ENCODE measurements around the gene AKAP13. TPM values are rescaled to one million over a fixed set of nuclear protein-coding genes. Genes with fewer than 3 reads are reported as not detected.

Gene AKAP13
- polyA plus RNA-seq, 2 of the 4 experiments (the other 2 are of a cell fraction) = 20.4 to 28.8 TPM

DNA sequence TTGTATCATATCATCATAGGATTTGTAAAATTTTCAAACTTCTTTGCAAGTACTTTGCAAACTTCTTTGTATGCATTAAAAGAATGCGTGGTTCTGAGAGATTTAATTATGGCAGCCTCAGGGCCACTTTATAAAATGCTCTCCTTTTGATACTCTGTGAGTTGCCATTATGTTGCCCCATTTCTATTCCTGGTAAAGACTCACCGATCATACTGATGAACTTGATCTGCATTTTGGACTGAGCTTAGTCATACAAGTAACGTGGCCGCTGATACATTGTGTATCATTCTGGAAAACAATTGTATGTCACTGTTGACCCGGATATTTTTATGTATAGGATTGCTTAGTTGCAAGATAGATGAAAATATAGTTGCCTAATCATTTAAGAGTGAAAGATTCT, 38.8 kb downstream of the AKAP13 start:
- no peaks in the 10 kb centered on the region for H3K9me3 ChIP-seq
- H3K4me2 ChIP-seq = no peak overlapping the region
- WGBS (ENCODE audit: missing lambda C conversion rate) = 70% methylated on average over 5 of the region's 5 CpGs
- CTCF ChIA-PET = interaction anchor here (0.9 to 3.2 kb wide), 3 partner anchors 15 to 123 kb away, joined by 3 to 8 read pairs (median 7); no protein-coding TSS in a partner anchor
- peaks cover 74% of the 10 kb centered on the region for H3K4me1 ChIP-seq
- no peak for DNase-seq (ENCODE audit: low read depth in 1 of 2, low spot score in 1 of 2)
- no peak for ATAC-seq
- POLR2A ChIA-PET = no interaction called here
- H3K4me3 ChIP-seq = no peak overlapping the region
- no peak for FAIRE-seq
- no peak overlapping the region for H3K27ac ChIP-seq
- TF ChIP-seq ELK1 (IDR thresholded peaks at IDR 0.05; ENCODE audit: low read depth, low read length) = no peak
- no peak for TF ChIP-seq FOSB (CRISPR knock-in tag; IDR thresholded peaks at IDR 0.05)

DNA sequence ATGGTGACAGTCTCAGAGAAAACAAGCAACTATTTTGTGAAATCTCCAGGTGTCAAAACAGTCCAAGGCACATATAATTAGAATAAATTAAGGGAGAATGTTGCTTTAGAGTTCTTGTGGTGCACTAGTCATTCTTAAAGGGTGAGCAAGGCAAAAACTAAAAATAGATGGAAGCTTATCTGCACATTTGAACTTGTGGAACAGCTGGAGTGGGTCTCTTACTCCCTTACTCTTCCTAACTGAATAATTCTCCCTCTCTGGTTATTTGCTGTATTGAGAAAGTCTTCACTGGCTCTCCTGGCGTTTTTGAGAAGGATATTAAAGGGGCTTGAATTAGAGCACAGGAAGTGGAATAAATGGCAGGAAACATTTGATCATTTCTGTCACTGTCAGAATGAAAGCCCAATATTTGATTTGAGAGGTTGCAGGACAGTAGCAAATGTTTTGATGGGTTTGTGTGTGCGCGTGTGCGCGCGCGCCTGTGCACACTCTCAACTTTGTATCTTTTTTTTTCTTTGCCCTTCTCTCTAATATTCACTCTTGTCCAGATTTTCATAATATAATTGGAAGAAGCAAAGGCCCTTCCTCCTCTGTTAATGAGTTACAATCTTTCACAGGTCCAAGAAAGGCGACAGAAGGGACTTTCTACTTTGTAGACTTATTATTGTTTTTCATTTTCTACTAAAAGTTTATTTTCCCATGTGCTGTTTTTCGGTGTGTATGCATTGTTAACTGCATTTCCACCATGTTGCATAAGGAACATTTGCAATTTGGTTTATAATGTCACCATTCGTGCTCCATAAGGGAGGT, 40.9 kb downstream of the AKAP13 start:
- FAIRE-seq = no peak
- CTCF ChIA-PET = interaction anchor here (2.7 to 3.2 kb wide), 2 partner anchors 90 to 125 kb away, joined by 7 to 8 read pairs; no protein-coding TSS in a partner anchor
- Histone ChIP-seq H3K27ac (no peak overlapping the region), H3K4me3 (no peak overlapping the region), H3K4me1 (peaks cover 52% of the 10 kb centered on the region), H3K9me3 (no peaks in the 10 kb centered on the region), H3K4me2 (no peak overlapping the region)
- DNase-seq (ENCODE audit: low read depth in 1 of 2, low spot score in 1 of 2) = no peak
- 87% methylated on average over 10 of the region's 10 CpGs for WGBS (ENCODE audit: missing lambda C conversion rate)
- POLR2A ChIA-PET = no interaction called here
- no peak for ATAC-seq
- TF ChIP-seq FOSL2 (IDR thresholded peaks at IDR 0.05) (no peak), FOSL2 (CRISPR knock-in tag; IDR thresholded peaks at IDR 0.05) (no peak), RAD21 (conservative IDR thresholded peaks at IDR 0.05 in 1 of 2, IDR thresholded peaks at IDR 0.05 in 1 of 2) (no peak), JUNB (IDR thresholded peaks at IDR 0.05) (no peak), ESRRA (IDR thresholded peaks at IDR 0.05; ENCODE audit: borderline replicate concordance, low read length) (no peak), MAFK (IDR thresholded peaks at IDR 0.05; ENCODE audit: partially characterized antibody) (no peak), NFE2L2 (conservative IDR thresholded peaks at IDR 0.05; ENCODE audit: low read length) (no peak), TFCP2L1 (CRISPR knock-in tag; IDR thresholded peaks at IDR 0.05) (no peak), POLR2A (IDR thresholded peaks at IDR 0.05; ENCODE audit: low read length) (no peak), HOXB5 (CRISPR knock-in tag; IDR thresholded peaks at IDR 0.05) (no peak), MAZ (IDR thresholded peaks at IDR 0.05; ENCODE audit: borderline replicate concordance, low read depth, low read length) (no peak)
- TF ChIP-seq, protein P1, sequence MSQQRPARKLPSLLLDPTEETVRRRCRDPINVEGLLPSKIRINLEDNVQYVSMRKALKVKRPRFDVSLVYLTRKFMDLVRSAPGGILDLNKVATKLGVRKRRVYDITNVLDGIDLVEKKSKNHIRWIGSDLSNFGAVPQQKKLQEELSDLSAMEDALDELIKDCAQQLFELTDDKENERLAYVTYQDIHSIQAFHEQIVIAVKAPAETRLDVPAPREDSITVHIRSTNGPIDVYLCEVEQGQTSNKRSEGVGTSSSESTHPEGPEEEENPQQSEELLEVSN (IDR thresholded peaks at IDR 0.05; ENCODE audit: borderline replicate concordance, low read depth) = no peak
- TF ChIP-seq, protein P2, sequence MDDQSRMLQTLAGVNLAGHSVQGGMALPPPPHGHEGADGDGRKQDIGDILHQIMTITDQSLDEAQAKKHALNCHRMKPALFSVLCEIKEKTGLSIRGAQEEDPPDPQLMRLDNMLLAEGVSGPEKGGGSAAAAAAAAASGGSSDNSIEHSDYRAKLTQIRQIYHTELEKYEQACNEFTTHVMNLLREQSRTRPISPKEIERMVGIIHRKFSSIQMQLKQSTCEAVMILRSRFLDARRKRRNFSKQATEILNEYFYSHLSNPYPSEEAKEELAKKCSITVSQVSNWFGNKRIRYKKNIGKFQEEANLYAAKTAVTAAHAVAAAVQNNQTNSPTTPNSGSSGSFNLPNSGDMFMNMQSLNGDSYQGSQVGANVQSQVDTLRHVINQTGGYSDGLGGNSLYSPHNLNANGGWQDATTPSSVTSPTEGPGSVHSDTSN (IDR thresholded peaks at IDR 0.05) = no peak

- CTCF ChIA-PET = no interaction called here
- no peak for DNase-seq (ENCODE audit: low read depth in 1 of 2, low spot score in 1 of 2)
- ATAC-seq = no peak
- H3K4me3 ChIP-seq = no peak overlapping the region
- peaks cover 45% of the 10 kb centered on the region for H3K4me1 ChIP-seq
- no peak overlapping the region; the same call in 2 of the 3 replicates for H3K4me2 ChIP-seq
- FAIRE-seq = no peak
- H3K9me3 ChIP-seq = no peaks in the 10 kb centered on the region
- TF ChIP-seq PHF8 (IDR thresholded peaks at IDR 0.05; ENCODE audit: borderline replicate concordance, low read depth) (no peak), EHMT2 (IDR thresholded peaks at IDR 0.05; ENCODE audit: low read depth) (no peak), ESRRA (IDR thresholded peaks at IDR 0.05; ENCODE audit: borderline replicate concordance, low read length) (no peak), HOXA7 (CRISPR knock-in tag; IDR thresholded peaks at IDR 0.05) (no peak), KDM5A (IDR thresholded peaks at IDR 0.05) (no peak), HDAC2 (IDR thresholded peaks at IDR 0.05) (no peak), RNF2 (IDR thresholded peaks at IDR 0.05; ENCODE audit: borderline replicate concordance, low read depth) (no peak), CTCF (IDR thresholded peaks at IDR 0.05) (no peak), EHF (CRISPR knock-in tag; IDR thresholded peaks at IDR 0.05) (no peak), SREBF2 (IDR thresholded peaks at IDR 0.05) (no peak)
- TF ChIP-seq, protein P3, sequence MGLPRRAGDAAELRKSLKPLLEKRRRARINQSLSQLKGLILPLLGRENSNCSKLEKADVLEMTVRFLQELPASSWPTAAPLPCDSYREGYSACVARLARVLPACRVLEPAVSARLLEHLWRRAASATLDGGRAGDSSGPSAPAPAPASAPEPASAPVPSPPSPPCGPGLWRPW (IDR thresholded peaks at IDR 0.05) = no peak
- POLR2A ChIA-PET = no interaction called here
- 96% methylated on average over 2 of the region's 2 CpGs for WGBS (ENCODE audit: missing lambda C conversion rate)
- H3K27ac ChIP-seq = no peak overlapping the region
These were observed 42.2 kb downstream of the AKAP13 start for GRCh38 chr15:85422607-85423006.
